Endothelial cell of umbilical vein (primary cell): Measurements from ENCODE around the gene RALGAPA1. TPM values are rescaled to one million over a fixed set of nuclear protein-coding genes. Genes with fewer than 3 reads are reported as not detected.

Experiments
- BruUV-seq: library from RNA; stranded (reverse); fragments of 400-500 nt; replicated peaks from 2 replicates; lab custom pipeline; 2021; lab: Mats Ljungman, UMichigan
- CTCF ChIA-PET: fragments of 300-600, 350-600 bp; sonication (Branson Sonifier 250); formaldehyde crosslinking; loops from one replicate; lab custom pipeline; 2021; ENCODE audit warnings: antibody characterized with exemption, inconsistent platforms; lab: Charles Lee
- POLR2A ChIA-PET: fragments of 300-600, 350-600 bp; sonication (Branson Sonifier 250); formaldehyde crosslinking; loops from one replicate; lab custom pipeline; 2021; ENCODE audit warnings: antibody characterized with exemption, inconsistent platforms; lab: Charles Lee
- DNase-seq: peaks from one replicate; pipeline ENCODE4 v3.0.0-alpha.2; 2011; ENCODE audit warnings: low read depth, low spot score
- FAIRE-seq: peaks from 2 replicates; lab custom pipeline; 2011; peaks lifted over from hg19 to GRCh38; lab: Jason Lieb, UNC
- H2AFZ ChIP-seq: 2 replicates; pipeline ENCODE4 v1.6.0; 2012; ENCODE audit warnings: low read depth, low read length, control low read depth, inconsistent platforms
- H3K27ac ChIP-seq: 2 replicates; pipeline ENCODE4 v1.5.1; 2011; ENCODE audit warnings: low read depth, mild to moderate bottlenecking, control low read depth, low read length, moderate library complexity; ENCODE audit not compliant: insufficient read depth
- H3K27me3 ChIP-seq, 2 experiments: 2 replicates each; pipeline versions ENCODE4 v1.6.0 to v1.6.1; 2011; ENCODE audit warnings: low read length in 2 of 2, mixed read lengths in 1 of 2; ENCODE audit not compliant: control insufficient read depth in 2 of 2, insufficient read depth in 2 of 2
- H3K36me3 ChIP-seq, 2 experiments: 2 replicates in 1 of 2; 3 replicates in 1 of 2; pipeline ENCODE4 v1.5.1; 2011; ENCODE audit warnings: low read length in 2 of 2, mild to moderate bottlenecking in 1 of 2, moderate library complexity in 1 of 2; ENCODE audit not compliant: control insufficient read depth in 2 of 2, insufficient read depth in 2 of 2; ENCODE audit errors: extremely low read depth in 1 of 2
- H3K4me1 ChIP-seq: 3 replicates; pipeline ENCODE4 v1.5.1; 2011; ENCODE audit warnings: mild to moderate bottlenecking, low read length; ENCODE audit not compliant: control insufficient read depth, insufficient read depth; ENCODE audit errors: extremely low read depth
- H3K4me2 ChIP-seq: 2 replicates; pipeline ENCODE4 v1.6.1; 2011; ENCODE audit warnings: low read length, control low read depth, mixed read lengths; ENCODE audit not compliant: insufficient read depth
- H3K4me3 ChIP-seq, 3 experiments: fragments of 200-600 bp in 1 of 3; sonication (generic), shearing (Covaris generic) in 1 of 3; replicated peaks in 1 of 3; 2 replicates each; pipeline ENCODE4 v1.5.1; 2011 to 2016; ENCODE audit warnings: control low read depth in 3 of 3, low read length in 3 of 3, mild to moderate bottlenecking in 2 of 3, inconsistent platforms in 1 of 3, low read depth in 1 of 3, moderate library complexity in 1 of 3; ENCODE audit not compliant: insufficient read depth in 1 of 3
- H3K79me2 ChIP-seq: 2 replicates; pipeline ENCODE4 v1.6.0; 2012; ENCODE audit warnings: low read length, inconsistent platforms; ENCODE audit not compliant: control insufficient read depth, insufficient read depth
- H3K9ac ChIP-seq: replicated peaks from 2 replicates; pipeline ENCODE3; 2011; ENCODE audit warnings: low read length, control low read depth; ENCODE audit not compliant: insufficient read depth; ENCODE audit errors: extremely low read depth
- H3K9me1 ChIP-seq: replicated peaks from 3 replicates; pipeline ENCODE4 v1.6.0; 2011; ENCODE audit warnings: mild to moderate bottlenecking, low read length; ENCODE audit not compliant: control insufficient read depth, insufficient read depth; ENCODE audit errors: extremely low read depth
- H3K9me3 ChIP-seq: replicated peaks from 2 replicates; pipeline ENCODE4 v1.5.1; 2012; ENCODE audit warnings: low read length, inconsistent platforms; ENCODE audit not compliant: control insufficient read depth, insufficient read depth
- H4K20me1 ChIP-seq: replicated peaks from 2 replicates; pipeline ENCODE3; 2011; ENCODE audit warnings: mild to moderate bottlenecking, low read length; ENCODE audit not compliant: control insufficient read depth, insufficient read depth; ENCODE audit errors: extremely low read depth
- CTCF ChIP-seq, 2 donors: IDR thresholded peaks; 1 replicate in 1 of 2; 2 replicates in 1 of 2; pipeline ENCODE4 v1.5.1; 2011; ENCODE audit warnings: low read length in 2 of 2, mild to moderate bottlenecking in 2 of 2, moderate library complexity in 2 of 2, control low read depth in 1 of 2, inconsistent platforms in 1 of 2, low read depth in 1 of 2; ENCODE audit not compliant: insufficient read depth in 1 of 2; ENCODE audit errors: extremely low read depth in 1 of 2
- EZH2 ChIP-seq: IDR thresholded peaks from 2 replicates; pipeline ENCODE4 v1.6.1; 2012; ENCODE audit warnings: borderline replicate concordance, low read depth, mild to moderate bottlenecking, moderate library complexity, low read length, inconsistent platforms; ENCODE audit not compliant: severe bottlenecking
- FOS ChIP-seq: IDR thresholded peaks from 2 replicates; pipeline ENCODE4 v1.6.1; 2011; ENCODE audit warnings: mild to moderate bottlenecking, low read length, moderate library complexity, borderline replicate concordance; ENCODE audit not compliant: insufficient read depth
- GATA2 ChIP-seq: IDR thresholded peaks from 2 replicates; pipeline ENCODE4 v1.7.0; 2011; ENCODE audit warnings: low read depth, mild to moderate bottlenecking, moderate library complexity, mixed read lengths, low read length; ENCODE audit not compliant: insufficient read length, insufficient read depth
- JUN ChIP-seq: IDR thresholded peaks from 2 replicates; pipeline ENCODE4 v1.6.1; 2011; ENCODE audit warnings: borderline replicate concordance, low read depth; ENCODE audit not compliant: insufficient read length, insufficient read depth
- MAX ChIP-seq: IDR thresholded peaks from 2 replicates; pipeline ENCODE4 v1.6.1; 2011; ENCODE audit not compliant: insufficient read depth, insufficient read length
- POLR2A ChIP-seq: IDR thresholded peaks from 2 replicates; pipeline ENCODE4 v1.6.1; 2012; ENCODE audit warnings: low read depth, mild to moderate bottlenecking, control low read depth, low read length
- POLR2AphosphoS5 ChIP-seq: IDR thresholded peaks from 2 replicates; pipeline ENCODE4 v1.6.1; 2012; ENCODE audit warnings: low read depth, mild to moderate bottlenecking, control low read depth, low read length, moderate library complexity; ENCODE audit not compliant: insufficient read depth
- dilution Hi-C: fragments of 300-500 bp; cut with MboI; formaldehyde crosslinking; loops from one replicate; pipeline ENCODE4 v1.15.0; 2019; ENCODE audit warnings: low sequenced_read_pairs; ENCODE audit not compliant: extremely low pct_ligation_motif_present
- intact Hi-C: fragments of 100-400 bp; cut with micrococcal nuclease; formaldehyde crosslinking; loops from one replicate; pipeline ENCODE4 v1.10.0; 2022
- polyA plus RNA-seq, 4 experiments: library from polyadenylated mRNA; depleted of rRNA in 3 of 4; stranded (reverse) in 3 of 4; unstranded in 1 of 4; fragments of >200 nt; gene quantifications; 2 replicates each; pipeline versions ENCODE4 v1.2.1 to v1.2.3, GENCODE V29; 2011 to 2012; ENCODE audit warnings: missing spikeins in 1 of 4
- total RNA-seq: library from RNA; stranded (reverse); gene quantifications from 2 replicates; pipeline ENCODE4 v1.2.3, GENCODE V29; 2021

Gene RALGAPA1
- total and polyA plus RNA-seq, 2 donors (not counting 3 experiments of a cell fraction or from before 2014, with no cell fraction given), result 6.1 to 30.9 TPM

GRCh38 chr14:35495278-35495677 is 313.8 kb downstream of the RALGAPA1 start:
- H3K27ac ChIP-seq, result no peak overlapping the region

More at GRCh38 chr14:35495278-35495677, 313.8 kb downstream of the RALGAPA1 start:
- H3K9me1 ChIP-seq, result no peaks in the 10 kb centered on the region
- no peaks in the 10 kb centered on the region for H3K4me1 ChIP-seq
- H3K9me3 ChIP-seq, result no peaks in the 10 kb centered on the region
- H3K4me2 ChIP-seq, result no peak overlapping the region
- CTCF ChIA-PET, result no interaction called here
- H3K4me3 ChIP-seq, result no peak overlapping the region
- no peaks in the 10 kb centered on the region for H3K27me3 ChIP-seq
- H3K36me3 ChIP-seq, result no peaks in the 10 kb centered on the region
- no TSS peak for BruUV-seq
- H3K9ac ChIP-seq, result no peak overlapping the region
- POLR2A ChIA-PET, result no interaction called here
- no peak for TF ChIP-seq POLR2A
- TF ChIP-seq EZH2, result no peak
- no peak for TF ChIP-seq GATA2
- TF ChIP-seq JUN, result no peak
- no peak for TF ChIP-seq CTCF (IDR thresholded peaks at IDR 0.05; ENCODE audit: extremely low read depth in 1 of 2, insufficient read depth in 1 of 2, low read depth in 1 of 2, low read length in 2 of 2)
- TF ChIP-seq MAX, result no peak
- TF ChIP-seq FOS, result no peak
- TF ChIP-seq POLR2AphosphoS5, result no peak
- no peak for DNase-seq
- no peaks in the 10 kb centered on the region for H3K79me2 ChIP-seq
- no peaks in the 10 kb centered on the region for H4K20me1 ChIP-seq
- no peak for FAIRE-seq
- dilution Hi-C loops (no loop called here), intact Hi-C loops (no loop called here)
- H2AFZ ChIP-seq, result no peak overlapping the region
